Measurements from ENCODE around the gene MRPS27. TPM values are rescaled to one million over a fixed set of nuclear protein-coding genes. Genes with fewer than 3 reads are reported as not detected.

The MRPS27 gene
- total RNA-seq, 4 donors from 2014 or later, result 20.8 to 39.6 (median 24.7) TPM

- Histone ChIP-seq H3K9me3 (no peaks in the 10 kb centered on the region), H3K27me3 (no peaks in the 10 kb centered on the region), H3K4me1 (no peaks in the 10 kb centered on the region), H3K4me3 (no peak overlapping the region), H3K36me3 (no peaks in the 10 kb centered on the region), H3K27ac (no peak overlapping the region)
- DNase-seq, result no peak
- TF ChIP-seq POLR2A (IDR thresholded peaks at IDR 0.05), result no peak
- no peak for TF ChIP-seq CTCF (IDR thresholded peaks at IDR 0.05)
These were observed 47.6 kb downstream of the MRPS27 start for GRCh38 chr5:72272398-72272797.

GRCh38 chr5:72271702-72272101 is 48.3 kb downstream of the MRPS27 start:
- Histone ChIP-seq H3K4me1 (no peaks in the 10 kb centered on the region), H3K27me3 (no peaks in the 10 kb centered on the region), H3K27ac (no peak overlapping the region), H3K36me3 (no peaks in the 10 kb centered on the region), H3K4me3 (no peak overlapping the region), H3K9me3 (no peaks in the 10 kb centered on the region)
- TF ChIP-seq CTCF (IDR thresholded peaks at IDR 0.05) (no peak), POLR2A (IDR thresholded peaks at IDR 0.05) (no peak)
- DNase-seq, result no peak

- TF ChIP-seq CTCF (IDR thresholded peaks at IDR 0.05) (no peak), POLR2A (IDR thresholded peaks at IDR 0.05) (no peak)
- H3K4me1 ChIP-seq, result no peaks in the 10 kb centered on the region
- no peaks in the 10 kb centered on the region for H3K36me3 ChIP-seq
- no peak overlapping the region for H3K27ac ChIP-seq
- no peaks in the 10 kb centered on the region for H3K27me3 ChIP-seq
- no peaks in the 10 kb centered on the region for H3K9me3 ChIP-seq
- H3K4me3 ChIP-seq, result no peak overlapping the region
- no peak for DNase-seq
These were observed 50.0 kb downstream of the MRPS27 start for GRCh38 chr5:72270037-72270436.

GRCh38 chr5:72269411-72269780 is 50.6 kb downstream of the MRPS27 start:
- H3K27ac ChIP-seq, result no peak overlapping the region
- no peaks in the 10 kb centered on the region for H3K27me3 ChIP-seq
- no peaks in the 10 kb centered on the region for H3K9me3 ChIP-seq
- TF ChIP-seq POLR2A (IDR thresholded peaks at IDR 0.05) (no peak), CTCF (IDR thresholded peaks at IDR 0.05) (no peak)
- no peaks in the 10 kb centered on the region for H3K4me1 ChIP-seq
- no peak overlapping the region for H3K4me3 ChIP-seq
- H3K36me3 ChIP-seq, result no peaks in the 10 kb centered on the region
- DNase-seq, result no peak

GRCh38 chr5:72268753-72269410 is 51.2 kb downstream of the MRPS27 start:
- H3K27ac ChIP-seq, result no peak overlapping the region
- TF ChIP-seq CTCF (IDR thresholded peaks at IDR 0.05) (peak in 5 of 6 experiments; percentile 9 to 69 (median 65)), POLR2A (IDR thresholded peaks at IDR 0.05) (no peak)
- no peaks in the 10 kb centered on the region for H3K27me3 ChIP-seq
- H3K9me3 ChIP-seq, result no peaks in the 10 kb centered on the region
- H3K36me3 ChIP-seq, result no peaks in the 10 kb centered on the region
- peak in 2 of 3 donors; percentile 30 to 67 for DNase-seq
- H3K4me1 ChIP-seq, result no peaks in the 10 kb centered on the region
- H3K4me3 ChIP-seq, result no peak overlapping the region

- Histone ChIP-seq H3K9me3 (no peaks in the 10 kb centered on the region), H3K4me1 (no peaks in the 10 kb centered on the region), H3K27me3 (no peaks in the 10 kb centered on the region), H3K27ac (no peak overlapping the region), H3K4me3 (no peak overlapping the region), H3K36me3 (no peaks in the 10 kb centered on the region)
- TF ChIP-seq POLR2A (IDR thresholded peaks at IDR 0.05), result no peak
- TF ChIP-seq CTCF (IDR thresholded peaks at IDR 0.05), result no peak
- DNase-seq, result no peak
These were observed 51.8 kb downstream of the MRPS27 start for GRCh38 chr5:72268260-72268659.

Data from Peyer's patch (tissue), 4 donors.